Measurements from ENCODE around the gene ZSCAN25.
"Not testable (repeated sequence)": the region's sequence is repeated elsewhere in the genome, so short reads cannot be mapped to it uniquely, and the experiment has no call there.

ZSCAN25 gene

GRCh38 chr7:99618726-99619125 lies 2.0 kb downstream of the ZSCAN25 start:
- DNase-seq: no peak

GRCh38 chr7:99619571-99620130 lies 2.9 kb downstream of the ZSCAN25 start:
- DNase-seq: no peak

DNA sequence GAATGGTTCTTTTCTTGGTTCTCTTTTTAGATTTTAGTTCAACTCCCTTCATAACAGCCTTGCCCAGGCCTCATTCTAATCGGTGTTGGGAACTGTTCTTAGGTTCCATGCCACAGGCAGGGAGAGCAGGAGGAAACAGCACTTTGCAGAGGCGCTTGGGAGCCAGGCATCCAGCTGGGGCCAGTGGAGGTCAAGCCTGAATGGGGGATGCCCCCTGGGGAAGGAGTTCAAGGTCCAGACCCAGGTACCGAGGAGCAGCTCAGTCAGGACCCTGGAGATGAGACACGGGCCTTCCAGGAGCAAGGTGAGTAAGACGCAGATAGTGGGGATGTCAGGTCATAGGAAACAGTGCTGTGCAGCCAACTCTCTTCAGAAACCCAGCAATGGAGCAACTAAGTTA lies 4.5 kb downstream of the ZSCAN25 start:
- DNase-seq: no peak

GRCh38 chr7:99622596-99622995 lies 5.8 kb downstream of the ZSCAN25 start:
- DNase-seq: no peak

DNA sequence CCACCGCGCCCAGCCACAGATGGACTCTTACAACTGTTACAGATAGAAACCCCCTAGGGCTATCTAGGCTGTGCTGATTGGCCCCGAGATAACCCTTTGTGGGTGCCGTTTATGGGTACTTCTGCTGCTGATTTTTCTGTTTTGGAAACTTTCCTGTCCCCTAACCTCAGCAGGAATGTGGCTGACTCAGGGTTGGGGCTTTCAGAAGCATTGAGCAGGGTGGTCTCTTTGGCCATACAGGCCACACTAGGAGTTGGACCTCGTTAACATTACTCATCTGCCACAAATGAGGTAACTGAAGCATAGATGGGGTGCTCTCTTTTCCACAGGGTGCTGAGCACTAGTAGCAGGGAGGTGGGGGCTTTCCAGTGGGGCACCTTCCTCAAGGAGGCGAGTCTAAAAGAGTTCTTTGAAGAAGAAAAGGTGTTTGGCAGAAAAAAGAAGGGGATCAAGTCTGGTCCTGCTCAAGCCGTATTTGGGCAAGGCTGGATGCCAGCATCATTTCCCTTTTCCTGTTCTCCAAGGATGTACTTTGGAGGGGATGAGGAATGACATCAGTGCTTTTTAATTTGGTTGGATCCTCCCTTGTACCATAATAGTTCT lies 6.4 kb downstream of the ZSCAN25 start:
- DNase-seq: peak; percentile 44

GRCh38 chr7:99623702-99624447 lies 7.1 kb downstream of the ZSCAN25 start:
- DNase-seq: peak; percentile 67

- peak; percentile 78 for DNase-seq
These were observed 7.7 kb downstream of the ZSCAN25 start for GRCh38 chr7:99624484-99624883.

DNA sequence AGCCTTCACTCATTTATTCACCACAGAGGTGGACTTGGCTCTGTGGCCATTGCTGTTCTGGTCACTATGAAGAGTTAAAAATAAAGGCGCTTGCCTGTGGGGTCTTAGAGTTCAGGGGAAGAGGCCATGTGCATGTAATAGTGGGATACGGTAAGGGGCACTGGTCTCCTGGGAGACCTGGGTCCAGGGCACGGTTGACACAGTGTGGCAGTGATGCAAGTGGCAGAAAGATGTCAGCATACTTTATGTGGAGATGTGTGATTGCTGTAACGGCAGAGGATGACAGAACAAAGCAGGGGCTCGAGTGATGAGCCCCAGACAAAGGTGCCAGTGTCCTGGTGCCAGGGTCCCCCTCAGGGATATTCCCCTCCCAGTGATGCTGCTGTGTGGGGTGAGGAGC lies 8.6 kb downstream of the ZSCAN25 start:
- DNase-seq: no peak

GRCh38 chr7:99625961-99626360 lies 9.2 kb downstream of the ZSCAN25 start:
- no peak for DNase-seq

DNA sequence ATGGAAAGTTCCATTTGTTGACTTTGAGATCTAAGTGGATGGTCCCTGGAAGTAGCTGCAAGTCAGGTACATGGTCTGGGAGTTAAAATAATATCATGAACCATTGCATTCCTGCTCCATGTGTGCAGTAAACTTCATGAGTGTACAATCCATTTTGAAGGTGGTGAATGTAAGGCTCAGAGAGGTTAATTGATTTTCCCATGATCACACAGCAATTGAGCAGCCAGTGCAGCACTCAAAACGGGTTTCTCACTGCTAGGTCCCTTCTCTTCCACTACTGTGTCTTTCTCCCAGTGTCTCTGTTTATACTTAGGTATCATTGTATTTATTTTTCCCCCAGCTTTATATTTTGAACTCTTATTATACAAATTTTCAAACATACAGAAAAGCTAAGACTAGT lies 9.9 kb downstream of the ZSCAN25 start:
- DNase-seq: no peak

DNA sequence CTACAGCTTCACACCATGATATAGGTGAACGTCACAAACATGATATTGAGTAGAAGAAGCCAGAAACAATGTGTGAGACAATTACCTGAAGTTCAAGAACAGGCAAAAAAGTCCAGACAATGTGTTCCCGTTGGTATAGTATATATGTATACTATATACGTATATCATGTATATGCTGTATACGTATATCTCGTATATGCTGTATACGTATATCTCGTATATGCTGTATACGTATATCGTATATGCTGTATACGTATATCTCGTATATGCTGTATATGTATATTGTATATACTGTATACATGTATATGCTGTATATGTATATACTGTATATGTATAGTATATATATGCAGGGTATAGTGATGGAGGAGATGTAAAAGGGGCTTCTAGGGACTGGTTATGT lies 10.8 kb downstream of the ZSCAN25 start:
- DNase-seq: no peak

GRCh38 chr7:99628471-99629465 lies 12.0 kb downstream of the ZSCAN25 start:
- DNase-seq: no peak

- DNase-seq: no peak
These were observed 12.9 kb downstream of the ZSCAN25 start for GRCh38 chr7:99629643-99630042.

DNA sequence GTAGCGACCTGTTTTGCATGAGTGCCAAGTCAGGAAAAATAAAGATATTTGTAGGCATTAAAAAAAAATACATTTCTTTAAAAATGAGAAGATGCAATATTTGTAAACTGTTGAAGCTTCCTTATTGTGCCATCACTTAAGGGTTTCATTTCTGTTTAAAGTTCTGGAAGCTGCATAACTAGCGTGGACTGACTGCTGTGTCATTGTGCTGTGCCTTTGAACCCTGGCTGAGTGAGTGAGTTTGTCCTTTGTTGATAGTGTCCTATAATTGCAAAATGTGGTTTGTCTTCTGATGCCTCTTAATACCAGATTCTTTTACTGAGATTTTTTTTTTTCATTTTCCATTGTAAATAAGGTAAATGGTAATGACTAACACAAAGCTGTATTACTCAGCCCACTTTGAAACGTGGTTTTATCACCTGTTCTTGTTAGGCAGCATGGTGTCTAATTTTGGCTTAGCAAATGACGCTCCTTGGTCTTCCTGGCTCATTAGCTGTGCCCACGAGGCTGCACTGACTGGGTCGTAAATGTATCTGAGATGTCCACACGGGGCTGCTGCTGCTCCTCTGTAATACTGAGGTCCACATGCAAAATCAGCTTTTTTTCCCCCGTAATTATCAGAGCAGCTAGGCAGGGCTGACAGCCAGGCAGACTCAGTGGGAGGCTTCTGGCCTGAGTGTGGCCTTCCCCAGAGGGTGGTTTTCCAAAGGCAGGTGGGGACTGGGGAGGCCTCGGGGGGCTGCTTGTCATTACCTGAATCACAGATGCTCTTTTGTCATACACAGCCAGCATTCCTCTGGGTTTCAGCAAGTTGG lies 14.8 kb downstream of the ZSCAN25 start:
- peak; percentile 70 for DNase-seq

DNA sequence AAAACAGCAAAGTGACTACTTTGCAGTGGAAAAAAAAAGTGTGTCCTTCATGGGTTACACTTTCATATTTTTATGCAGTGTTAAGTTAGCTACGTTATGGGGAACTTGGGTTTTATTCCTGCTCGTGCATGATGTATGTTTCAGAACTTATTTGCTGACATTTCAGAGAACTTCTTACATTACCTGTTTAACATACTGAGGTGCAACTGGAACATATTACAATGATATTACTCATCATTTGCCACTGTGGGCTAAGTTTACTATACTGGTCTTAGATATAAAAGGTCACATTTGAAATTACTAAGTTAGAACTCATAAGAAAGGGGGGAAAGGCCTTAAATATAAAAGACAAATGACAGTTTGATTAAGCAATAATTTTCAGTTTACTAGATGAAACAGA lies 20.7 kb downstream of the ZSCAN25 start:
- DNase-seq: not testable (repeated sequence)

DNA sequence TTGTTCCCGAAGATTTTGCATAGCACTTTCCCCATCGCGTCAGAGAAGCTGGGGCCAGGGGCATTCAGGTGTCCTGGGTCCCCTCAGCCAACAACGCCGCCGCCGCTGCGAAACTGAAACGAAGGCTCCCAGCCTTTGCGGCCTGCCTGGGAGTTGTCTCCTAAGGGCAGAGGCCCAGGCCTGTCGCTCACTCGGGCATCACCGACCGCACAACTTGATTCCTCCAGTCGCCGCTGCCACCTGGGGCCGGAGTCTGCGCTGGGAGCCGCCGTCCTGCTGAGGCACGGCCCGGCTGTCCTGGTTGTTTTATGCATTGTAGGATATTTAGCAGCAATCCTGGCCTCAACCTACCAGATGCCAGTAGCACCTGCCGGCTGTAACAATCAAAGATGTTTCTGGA lies 22.0 kb downstream of the ZSCAN25 start:
- DNase-seq: no peak

GRCh38 chr7:99639267-99639666 lies 22.5 kb downstream of the ZSCAN25 start:
- DNase-seq: no peak

DNA sequence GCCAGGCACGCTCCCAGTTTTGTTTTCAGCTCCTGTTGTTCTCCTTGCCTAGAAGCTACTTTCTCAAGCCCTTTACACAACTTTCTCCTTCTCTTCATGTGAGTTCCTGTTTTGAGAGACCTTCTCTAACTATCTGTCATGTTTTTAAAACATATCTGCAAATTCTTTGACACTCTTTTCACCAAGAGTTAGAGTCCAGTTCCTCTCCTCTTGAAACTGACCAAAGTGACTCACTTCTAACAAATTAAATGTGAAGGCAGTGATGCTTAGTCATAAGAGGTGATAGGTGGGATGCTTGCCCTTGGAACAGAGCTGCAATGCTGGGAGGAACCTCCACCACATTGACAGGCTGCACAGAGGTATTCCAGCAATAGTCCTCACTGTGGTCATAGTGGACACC lies 25.3 kb downstream of the ZSCAN25 start:
- DNase-seq: no peak

DNA sequence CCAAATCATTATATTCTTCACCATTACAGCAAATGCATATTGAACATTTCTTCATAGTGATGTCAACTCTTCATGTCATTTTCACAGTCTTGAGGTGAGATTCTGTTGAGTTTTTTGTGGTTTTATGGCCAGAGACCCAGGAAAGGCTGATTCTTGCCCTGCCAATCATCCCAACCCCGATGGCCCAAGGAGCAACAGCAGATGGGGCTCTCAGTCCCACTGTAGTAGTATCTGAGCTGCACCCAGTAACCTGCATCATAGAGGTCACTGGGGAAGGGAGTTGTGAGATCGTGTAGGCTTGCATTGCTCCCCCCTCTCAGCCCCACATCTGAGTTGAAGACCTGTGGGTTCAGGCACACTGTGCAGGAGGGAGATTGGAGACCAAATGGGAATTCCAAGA lies 26.7 kb downstream of the ZSCAN25 start:
- DNase-seq: no peak

- no peak for DNase-seq
These were observed 27.7 kb downstream of the ZSCAN25 start for GRCh38 chr7:99644431-99644830.

DNA sequence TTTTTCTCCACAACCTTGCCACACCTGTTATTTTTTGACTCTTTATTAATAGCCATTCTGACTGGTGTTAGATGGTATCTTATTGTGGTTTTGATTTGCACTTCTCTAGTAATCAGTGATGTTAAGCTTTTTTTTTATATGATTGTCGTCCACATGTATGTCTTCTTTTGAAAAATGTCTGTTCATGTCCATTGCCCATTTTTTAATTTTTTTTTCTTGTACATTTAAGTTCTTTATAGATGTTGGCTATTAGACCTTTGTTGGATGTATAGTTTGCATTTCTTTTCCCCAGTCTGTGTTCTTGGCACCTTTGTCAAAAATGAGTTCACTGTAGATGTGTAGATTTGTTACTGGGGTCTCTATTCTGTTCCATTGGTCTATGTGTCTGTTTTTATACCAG lies 28.8 kb downstream of the ZSCAN25 start:
- DNase-seq: no peak

DNA sequence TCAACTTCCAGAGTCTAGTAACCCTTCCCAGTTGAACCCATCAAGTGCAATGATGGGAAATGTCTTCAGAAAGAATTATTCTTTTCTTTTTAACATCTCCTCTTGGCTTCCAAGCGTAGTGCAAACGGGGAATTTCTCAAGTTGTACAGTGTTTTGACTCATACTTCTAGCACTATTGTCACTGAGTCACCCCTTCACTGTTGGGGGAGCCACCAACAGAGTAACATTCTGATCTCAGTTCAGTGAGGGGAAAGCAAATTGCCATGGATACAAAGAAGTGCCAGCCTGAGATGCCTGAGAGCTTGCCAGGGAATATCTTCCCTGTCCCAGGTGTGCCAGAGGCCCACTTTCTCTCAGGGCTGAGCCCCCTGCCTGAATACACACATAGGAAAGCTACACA lies 32.1 kb downstream of the ZSCAN25 start:
- DNase-seq: peak; percentile 37
